ENCODE data around the gene EGR4. TPM values are rescaled to one million over a fixed set of nuclear protein-coding genes. Genes with fewer than 3 reads are reported as not detected.

The EGR4 gene
- total RNA-seq, 2 donors from 2014 or later, result 11.4 TPM; not detected in 1

DNA sequence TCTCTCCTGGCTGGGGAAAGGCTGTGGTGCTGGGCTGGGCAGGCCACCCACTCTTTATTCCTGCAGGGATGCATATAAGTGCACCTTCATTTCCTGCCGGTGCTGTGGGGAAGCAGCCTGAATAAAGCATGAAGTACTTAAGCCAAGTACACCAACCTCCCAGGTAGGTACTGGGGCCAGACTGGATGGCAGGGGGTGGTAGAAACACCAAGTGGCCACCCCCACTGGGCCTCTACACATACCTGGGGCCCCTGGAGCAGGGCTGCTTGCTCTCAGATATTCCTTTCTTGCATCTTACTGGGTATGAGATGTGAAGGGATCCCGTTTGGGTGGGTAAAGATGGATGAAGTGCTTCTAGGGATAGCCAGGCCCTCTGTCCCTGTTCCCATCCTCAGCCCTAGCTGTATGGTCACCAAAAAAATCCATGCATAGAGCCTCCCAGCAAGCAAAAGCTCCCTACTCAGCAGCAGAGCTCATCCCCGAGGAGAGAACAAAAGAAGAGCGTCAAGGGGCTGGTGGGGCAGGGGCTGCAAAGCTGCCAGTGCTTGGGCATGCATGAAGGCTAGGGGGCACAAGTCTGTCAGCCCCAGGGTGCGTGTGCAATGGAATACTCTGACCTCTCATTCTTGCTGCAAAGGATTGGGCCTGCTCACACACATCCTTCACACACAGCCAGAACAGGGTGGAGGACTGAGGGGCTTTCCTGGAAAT is 37.3 kb downstream of the EGR4 start:
- Histone ChIP-seq H3K36me3 (peaks cover 3 to 5% of the 10 kb centered on the region in 2 donors), H3K4me1 (replicated peaks) (peaks cover 10% of the 10 kb centered on the region), H3K27me3 (replicated peaks; ENCODE audit: insufficient read depth) (no peaks in the 10 kb centered on the region), H3K27ac (no peak overlapping the region), H3K4me3 (no peak overlapping the region), H3K9me3 (no peaks in the 10 kb centered on the region)
- TF ChIP-seq, protein P1, sequence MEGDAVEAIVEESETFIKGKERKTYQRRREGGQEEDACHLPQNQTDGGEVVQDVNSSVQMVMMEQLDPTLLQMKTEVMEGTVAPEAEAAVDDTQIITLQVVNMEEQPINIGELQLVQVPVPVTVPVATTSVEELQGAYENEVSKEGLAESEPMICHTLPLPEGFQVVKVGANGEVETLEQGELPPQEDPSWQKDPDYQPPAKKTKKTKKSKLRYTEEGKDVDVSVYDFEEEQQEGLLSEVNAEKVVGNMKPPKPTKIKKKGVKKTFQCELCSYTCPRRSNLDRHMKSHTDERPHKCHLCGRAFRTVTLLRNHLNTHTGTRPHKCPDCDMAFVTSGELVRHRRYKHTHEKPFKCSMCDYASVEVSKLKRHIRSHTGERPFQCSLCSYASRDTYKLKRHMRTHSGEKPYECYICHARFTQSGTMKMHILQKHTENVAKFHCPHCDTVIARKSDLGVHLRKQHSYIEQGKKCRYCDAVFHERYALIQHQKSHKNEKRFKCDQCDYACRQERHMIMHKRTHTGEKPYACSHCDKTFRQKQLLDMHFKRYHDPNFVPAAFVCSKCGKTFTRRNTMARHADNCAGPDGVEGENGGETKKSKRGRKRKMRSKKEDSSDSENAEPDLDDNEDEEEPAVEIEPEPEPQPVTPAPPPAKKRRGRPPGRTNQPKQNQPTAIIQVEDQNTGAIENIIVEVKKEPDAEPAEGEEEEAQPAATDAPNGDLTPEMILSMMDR (IDR thresholded peaks at IDR 0.05), result no peak
- TF ChIP-seq POLR2A (IDR thresholded peaks at IDR 0.05), result no peak
- no peak for TF ChIP-seq POLR2AphosphoS5 (IDR thresholded peaks at IDR 0.05)
- intact Hi-C loops (cut with DNase I), result no loop called here
- 60% methylated on average over 4 of the region's 5 CpGs for WGBS
- no peak for DNase-seq (ENCODE audit: low spot score)

DNA sequence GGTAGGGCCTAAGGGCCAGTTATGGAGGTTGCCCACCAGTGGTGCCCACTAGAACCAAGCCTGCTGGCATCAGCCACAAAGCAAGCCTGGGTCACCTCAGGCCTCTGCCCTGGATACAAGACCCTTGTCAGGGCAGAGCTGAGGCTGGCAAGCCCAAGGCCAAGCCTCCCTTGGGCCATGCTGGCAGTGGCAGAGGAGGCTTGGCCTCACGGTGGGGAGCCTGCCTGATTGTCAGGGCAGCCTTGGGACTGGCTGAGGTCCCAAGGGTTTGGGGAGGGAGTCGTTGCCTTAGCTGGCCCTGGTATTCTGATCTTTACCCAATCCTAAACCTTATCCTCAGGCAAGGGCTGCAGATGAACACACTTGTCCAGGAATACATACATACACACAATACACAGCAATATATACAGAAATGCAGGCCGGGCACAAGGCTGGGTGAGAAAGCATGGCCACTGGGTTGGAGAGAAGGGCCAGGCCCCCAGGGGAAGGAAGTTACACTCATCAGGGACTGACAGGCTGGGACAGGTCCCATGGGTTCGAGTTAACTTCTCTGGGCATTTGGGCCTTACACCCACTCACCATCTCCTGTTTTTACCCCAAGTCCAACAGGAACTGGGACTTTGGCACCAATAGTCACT is 38.2 kb downstream of the EGR4 start:
- peaks cover 6 to 7% of the 10 kb centered on the region in 2 donors for H3K36me3 ChIP-seq
- H3K9me3 ChIP-seq, result no peaks in the 10 kb centered on the region

DNA sequence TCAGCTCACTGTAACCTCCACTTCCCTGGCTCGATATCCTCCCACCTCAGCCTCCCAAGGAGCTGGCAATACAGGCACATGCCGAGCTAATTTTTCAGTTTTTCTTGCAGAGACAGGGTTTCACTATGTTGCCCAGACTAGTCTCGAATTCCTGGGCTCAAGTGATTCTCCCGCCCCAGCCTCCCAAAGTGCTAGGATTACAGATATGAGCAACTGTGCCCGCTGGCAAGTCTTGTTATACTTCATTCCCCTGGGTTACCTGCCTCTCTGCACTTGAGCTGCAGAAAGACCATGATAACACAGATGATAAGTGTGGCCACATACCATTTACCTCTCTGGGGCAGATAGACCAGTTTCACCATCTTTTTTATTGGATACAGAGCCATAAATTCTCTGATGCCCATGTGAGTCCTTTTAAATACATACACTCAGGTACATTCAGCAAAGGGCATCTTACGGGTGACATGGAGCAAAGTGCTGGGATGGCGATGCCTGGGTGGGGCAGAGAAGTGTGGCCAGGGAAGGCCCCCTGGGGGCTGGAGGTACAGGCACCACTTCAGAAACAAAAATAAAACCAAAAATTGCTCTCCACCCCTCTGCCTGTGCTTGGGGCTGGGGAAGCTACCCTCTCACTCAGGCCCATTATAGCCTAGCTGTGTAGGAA is 38.9 kb downstream of the EGR4 start:
- no peaks in the 10 kb centered on the region for H3K27me3 ChIP-seq (replicated peaks; ENCODE audit: insufficient read depth)
- peaks cover 10% of the 10 kb centered on the region for H3K4me1 ChIP-seq (replicated peaks)
- 51% methylated on average over 7 of the region's 7 CpGs for WGBS
- peak overlapping the region in 1 of 2 donors; percentile 64 for H3K27ac ChIP-seq
- no peak overlapping the region for H3K4me3 ChIP-seq
- no peaks in the 10 kb centered on the region for H3K9me3 ChIP-seq
- peak; percentile 74 for TF ChIP-seq POLR2AphosphoS5 (IDR thresholded peaks at IDR 0.05)
- TF ChIP-seq, protein P1 (IDR thresholded peaks at IDR 0.05), result no peak
- peaks cover 7 to 9% of the 10 kb centered on the region in 2 donors for H3K36me3 ChIP-seq
- DNase-seq (ENCODE audit: low spot score), result peak; percentile 37
- intact Hi-C loops (cut with DNase I), result no loop called here

More for the DNA sequence above, 38.2 kb downstream of the EGR4 start:
- 51% methylated on average over 4 of the region's 4 CpGs for WGBS
- Histone ChIP-seq H3K4me3 (no peak overlapping the region), H3K27ac (peak overlapping the region in 1 of 2 donors; percentile 64), H3K4me1 (replicated peaks) (peaks cover 10% of the 10 kb centered on the region), H3K27me3 (replicated peaks; ENCODE audit: insufficient read depth) (no peaks in the 10 kb centered on the region)
- TF ChIP-seq, protein P1 (IDR thresholded peaks at IDR 0.05), result no peak
- no peak for TF ChIP-seq POLR2A (IDR thresholded peaks at IDR 0.05)
- no peak for TF ChIP-seq POLR2AphosphoS5 (IDR thresholded peaks at IDR 0.05)
- intact Hi-C loops (cut with DNase I), result no loop called here
- DNase-seq (ENCODE audit: low spot score), result no peak

DNA sequence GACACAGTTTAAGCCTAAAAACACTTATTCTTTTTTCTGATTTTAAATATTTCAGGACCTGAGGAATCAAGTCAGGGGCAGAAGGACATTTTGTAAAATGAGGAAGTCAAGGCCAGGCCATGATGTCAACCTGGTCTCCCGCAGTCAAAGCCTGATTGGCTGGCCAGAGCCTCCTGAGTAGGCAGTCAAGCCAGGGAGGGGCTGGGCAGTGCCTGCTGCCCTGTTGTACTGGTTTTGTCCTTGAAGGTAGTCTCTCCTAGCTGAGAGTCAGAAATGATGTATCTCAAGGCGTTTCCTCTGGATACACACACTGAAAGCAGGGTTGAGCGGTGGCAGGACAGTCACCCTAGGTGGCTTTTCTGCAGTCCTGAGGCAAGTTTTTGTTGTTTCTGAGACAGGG is 39.4 kb downstream of the EGR4 start:
- 98% methylated on average over 3 of the region's 3 CpGs for WGBS
- intact Hi-C loops (cut with DNase I), result no loop called here
- H3K36me3 ChIP-seq, result peaks cover 10 to 14% of the 10 kb centered on the region in 2 donors

More for the DNA sequence above, 39.4 kb downstream of the EGR4 start:
- no peak for DNase-seq (ENCODE audit: low spot score)
- Histone ChIP-seq H3K4me1 (replicated peaks) (peaks cover 10% of the 10 kb centered on the region), H3K27me3 (replicated peaks; ENCODE audit: insufficient read depth) (no peaks in the 10 kb centered on the region), H3K9me3 (no peaks in the 10 kb centered on the region), H3K4me3 (no peak overlapping the region), H3K27ac (peak overlapping the region in 1 of 2 donors; percentile 64)
- TF ChIP-seq POLR2AphosphoS5 (IDR thresholded peaks at IDR 0.05), result no peak
- TF ChIP-seq, protein P1 (IDR thresholded peaks at IDR 0.05), result no peak
- TF ChIP-seq POLR2A (IDR thresholded peaks at IDR 0.05), result no peak
